ENCODE measurements around the gene LRRC38. TPM values are rescaled to one million over a fixed set of nuclear protein-coding genes. Genes with fewer than 3 reads are reported as not detected.

The LRRC38 gene
- total and polyA plus RNA-seq, 2 of the 8 experiments (the other 6 are each of a cell fraction or from before 2014, with no cell fraction given), result 0.17 to 0.63 TPM

GRCh38 chr1:13523780-13524477 is 10.1 kb upstream of the LRRC38 start:
- Histone ChIP-seq H2AK5ac (ENCODE audit: low read depth, low read length) (no peak overlapping the region), H3K27ac (ENCODE audit: low read depth, low read length) (no peak overlapping the region), H3K9ac (replicated peaks in 1 of 4; ENCODE audit: extremely low read depth in 1 of 4, low read depth in 3 of 4, low read length in 3 of 4) (no peak overlapping the region), H3K18ac (ENCODE audit: extremely low read depth, low read length) (no peak overlapping the region), H3K79me2 (ENCODE audit: control insufficient read depth in 1 of 2, insufficient read depth in 2 of 2, low read length in 2 of 2) (no peaks in the 10 kb centered on the region), H2AFZ (ENCODE audit: low read length) (0 out of 2 replicates have a peak overlapping the region, but pooled peaks have one; percentile 17), H3K27me3 (replicated peaks in 1 of 4; ENCODE audit: control insufficient read depth in 3 of 4, extremely low read depth in 1 of 4, insufficient read depth in 3 of 4, low read length in 3 of 4) (no peaks in the 10 kb centered on the region), H3K4ac (replicated peaks; ENCODE audit: insufficient read length, low read depth, low read length) (no peak overlapping the region), H2BK5ac (ENCODE audit: low read depth, low read length) (no peak overlapping the region), H3K14ac (ENCODE audit: insufficient read length) (no peak overlapping the region), H2BK20ac (ENCODE audit: low read length) (no peak overlapping the region), H3K79me1 (ENCODE audit: low read depth, low read length) (no peaks in the 10 kb centered on the region), H3K9me3 (ENCODE audit: insufficient read depth in 2 of 2, low read depth in 1 of 2, low read length in 1 of 2) (peaks cover 0 to 3% of the 10 kb centered on the region in 2 experiments; a peak in 2 of 4 replicates), H3K4me3 (ENCODE audit: extremely low read depth in 1 of 4, insufficient read depth in 2 of 4, low read depth in 3 of 4, low read length in 4 of 4) (no peak overlapping the region), H2BK12ac (ENCODE audit: low read depth, low read length) (no peak overlapping the region; the same call in 1 of the 2 replicates), H3K4me1 (replicated peaks in 1 of 4; ENCODE audit: control insufficient read depth in 3 of 4, insufficient read depth in 4 of 4, low read length in 3 of 4) (no peaks in the 10 kb centered on the region), H4K20me1 (replicated peaks in 1 of 2; ENCODE audit: control insufficient read depth in 1 of 2, insufficient read depth in 2 of 2, low read length in 2 of 2) (no peaks in the 10 kb centered on the region), H4K5ac (ENCODE audit: insufficient read length, low read depth, low read length) (no peak overlapping the region), H2BK15ac (ENCODE audit: low read length) (no peak overlapping the region), H4K8ac (ENCODE audit: extremely low read depth, insufficient read depth, low read length) (no peak overlapping the region), H2BK120ac (replicated peaks; ENCODE audit: low read depth, low read length) (no peak overlapping the region), H3K4me2 (ENCODE audit: insufficient read depth in 1 of 2, low read depth in 2 of 2, low read length in 2 of 2) (no peak overlapping the region), H3K23me2 (ENCODE audit: low read depth, low read length) (no peaks in the 10 kb centered on the region), H3K23ac (ENCODE audit: insufficient read length) (no peak overlapping the region), H3K36me3 (ENCODE audit: control insufficient read depth in 2 of 4, insufficient read depth in 4 of 4, low read length in 3 of 4) (no peaks in the 10 kb centered on the region), H3K56ac (replicated peaks; ENCODE audit: insufficient read length, low read depth, low read length) (no peak overlapping the region), H4K91ac (replicated peaks; ENCODE audit: insufficient read length, low read length) (no peak overlapping the region)
- 80% methylated on average over 8 of the region's 8 CpGs; no CpG with 5 or more reads in 1 of the 2 experiments for WGBS, 2 experiments (ENCODE audit: extremely low coverage in 1 of 2, insufficient coverage in 1 of 2, insufficient read length in 1 of 2, insufficient replicate concordance in 2 of 2, low coverage in 1 of 2, low lambda C conversion rate in 2 of 2, missing lambda C conversion rate in 1 of 2)
- no peak for DNase-seq (ENCODE audit: low read depth in 1 of 2, low spot score in 2 of 2)
- no peak for FAIRE-seq
- ChIA-PET POLR2A (ENCODE audit: partially characterized antibody) (no interaction called here), CTCF (ENCODE audit: partially characterized antibody) (interaction anchor here (1.1 kb wide), 1 partner anchor 47 kb away, joined by 3 read pairs; no protein-coding TSS in a partner anchor)
- TF ChIP-seq CBX8 (IDR thresholded peaks at IDR 0.05; ENCODE audit: borderline replicate concordance, low read depth, low read length) (no peak), KDM5A (IDR thresholded peaks at IDR 0.05; ENCODE audit: low read length) (no peak), RXRA (IDR thresholded peaks at IDR 0.05; ENCODE audit: insufficient read depth, low read depth, low read length) (no peak), PHF8 (conservative IDR thresholded peaks at IDR 0.05; ENCODE audit: low read depth, low read length) (no peak), MAX (IDR thresholded peaks at IDR 0.05) (no peak), ZNF274 (IDR thresholded peaks at IDR 0.05; ENCODE audit: borderline replicate concordance, extremely low read depth, low read length) (no peak), SP4 (IDR thresholded peaks at IDR 0.05; ENCODE audit: low read length) (no peak), BCL11A (IDR thresholded peaks at IDR 0.05; ENCODE audit: low read depth in 2 of 2, low read length in 2 of 2) (no peak), NRF1 (IDR thresholded peaks at IDR 0.05; ENCODE audit: low read depth, low read length) (no peak), KDM4A (IDR thresholded peaks at IDR 0.05; ENCODE audit: low read depth, low read length, severe bottlenecking) (no peak), RAD21 (IDR thresholded peaks at IDR 0.05 in 1 of 2, conservative IDR thresholded peaks at IDR 0.05 in 1 of 2; ENCODE audit: low read depth in 2 of 2, low read length in 2 of 2) (no peak)
